ENCODE data around the gene NOB1.
A peak's percentile ranks its signal among the peaks of the same experiment; 100 is the strongest.
"Not testable (repeated sequence)": the region's sequence is repeated elsewhere in the genome, so short reads cannot be mapped to it uniquely, and the experiment has no call there.

NOB1 gene

GRCh38 chr16:69761983-69762813 lies 7.5 kb upstream of the NOB1 start, which contains the start of gene WWP2:
WWP2 (plus strand) TSS chr16:69762332; CDS start chr16:69787011, 24,679 bp downstream.
- peak; percentile 51 to 79 for DNase-seq (ENCODE audit: low read depth in 2 of 2)

GRCh38 chr16:69757375-69757774 lies 2.6 kb upstream of the NOB1 start:
- not testable (repeated sequence) for DNase-seq (ENCODE audit: low read depth in 2 of 2)

- DNase-seq (ENCODE audit: low read depth in 2 of 2) = no peak
Observed at GRCh38 chr16:69756705-69757104, 2.0 kb upstream of the NOB1 start.

GRCh38 chr16:69754143-69754468 lies 620 bp downstream of the NOB1 start:
- no peak for DNase-seq (ENCODE audit: low read depth in 2 of 2)

DNA sequence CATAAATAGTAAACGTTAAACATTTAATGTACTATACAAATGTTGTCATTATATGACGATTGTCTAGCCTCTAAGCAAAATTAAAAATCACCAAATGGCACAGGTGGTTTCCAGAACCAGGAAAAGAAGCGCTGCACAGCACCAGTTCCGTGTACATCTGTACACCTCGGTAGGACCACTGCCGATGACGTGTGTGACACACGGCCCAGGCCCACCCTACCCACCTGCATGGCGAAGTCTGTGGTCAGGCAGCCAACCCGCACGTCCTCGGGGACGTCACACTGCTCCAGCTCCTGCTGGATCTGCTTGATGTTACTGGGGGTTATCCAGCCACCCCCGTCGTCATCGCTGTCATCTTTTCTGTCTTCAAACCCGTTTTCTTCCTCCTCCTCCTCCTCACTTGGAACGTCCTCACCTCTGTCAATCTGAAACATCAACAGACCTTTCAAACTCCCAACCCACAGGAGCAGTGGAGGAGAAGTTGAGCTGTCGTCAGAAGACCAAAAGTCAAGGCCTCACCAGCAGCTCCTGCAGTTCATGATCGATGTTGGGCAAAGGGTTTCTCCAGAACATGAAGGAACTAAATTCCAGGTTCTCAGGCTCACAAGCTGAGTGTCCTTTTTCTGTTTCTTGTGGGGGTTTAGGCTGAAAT lies 5.9 kb downstream of the NOB1 start:
- no peak for DNase-seq (ENCODE audit: low read depth in 2 of 2)

DNA sequence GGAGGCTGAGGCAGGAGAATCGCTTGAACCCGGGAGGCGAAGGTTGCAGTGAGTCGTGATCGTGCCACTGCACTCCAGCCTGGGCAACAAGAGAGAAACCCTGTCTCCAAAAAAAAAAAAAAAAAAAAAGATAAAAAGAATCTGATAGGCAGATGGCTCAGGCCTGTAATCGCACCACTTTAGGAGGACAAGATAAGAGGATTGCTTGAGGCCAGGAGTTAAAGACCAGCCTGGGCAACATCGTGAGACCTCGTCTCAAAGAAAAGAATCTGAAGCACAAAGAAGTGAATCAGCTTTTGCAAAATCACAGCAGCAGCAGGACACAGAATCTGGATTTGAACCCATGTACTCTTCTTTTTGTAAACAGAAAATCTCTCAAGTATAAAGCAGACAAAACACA lies 7.6 kb downstream of the NOB1 start:
- no peak for DNase-seq (ENCODE audit: low read depth in 2 of 2)

DNA sequence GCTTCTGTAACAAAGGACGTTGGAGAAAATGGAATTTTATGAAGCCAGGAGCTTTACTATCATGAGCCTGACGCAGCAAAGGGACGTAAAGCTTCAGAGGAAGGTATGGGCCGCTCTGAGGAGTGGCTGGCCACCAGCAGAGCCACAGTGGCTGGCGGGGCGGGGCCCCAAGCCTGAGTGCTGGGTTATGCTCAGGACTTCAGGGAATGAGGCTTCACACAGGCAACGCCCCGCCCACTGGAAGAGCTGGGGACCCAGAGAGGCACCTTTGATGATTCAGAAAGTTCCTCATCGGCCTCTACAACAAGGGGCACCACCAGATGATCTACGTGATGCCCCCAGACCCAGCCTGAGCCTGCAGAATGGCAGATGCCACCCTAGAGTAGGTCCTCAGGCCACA lies 8.8 kb downstream of the NOB1 start:
- no peak for DNase-seq (ENCODE audit: low read depth in 2 of 2)

- no peak for DNase-seq (ENCODE audit: low read depth in 2 of 2)
Observed at GRCh38 chr16:69745232-69745612, 9.5 kb downstream of the NOB1 start.

DNA sequence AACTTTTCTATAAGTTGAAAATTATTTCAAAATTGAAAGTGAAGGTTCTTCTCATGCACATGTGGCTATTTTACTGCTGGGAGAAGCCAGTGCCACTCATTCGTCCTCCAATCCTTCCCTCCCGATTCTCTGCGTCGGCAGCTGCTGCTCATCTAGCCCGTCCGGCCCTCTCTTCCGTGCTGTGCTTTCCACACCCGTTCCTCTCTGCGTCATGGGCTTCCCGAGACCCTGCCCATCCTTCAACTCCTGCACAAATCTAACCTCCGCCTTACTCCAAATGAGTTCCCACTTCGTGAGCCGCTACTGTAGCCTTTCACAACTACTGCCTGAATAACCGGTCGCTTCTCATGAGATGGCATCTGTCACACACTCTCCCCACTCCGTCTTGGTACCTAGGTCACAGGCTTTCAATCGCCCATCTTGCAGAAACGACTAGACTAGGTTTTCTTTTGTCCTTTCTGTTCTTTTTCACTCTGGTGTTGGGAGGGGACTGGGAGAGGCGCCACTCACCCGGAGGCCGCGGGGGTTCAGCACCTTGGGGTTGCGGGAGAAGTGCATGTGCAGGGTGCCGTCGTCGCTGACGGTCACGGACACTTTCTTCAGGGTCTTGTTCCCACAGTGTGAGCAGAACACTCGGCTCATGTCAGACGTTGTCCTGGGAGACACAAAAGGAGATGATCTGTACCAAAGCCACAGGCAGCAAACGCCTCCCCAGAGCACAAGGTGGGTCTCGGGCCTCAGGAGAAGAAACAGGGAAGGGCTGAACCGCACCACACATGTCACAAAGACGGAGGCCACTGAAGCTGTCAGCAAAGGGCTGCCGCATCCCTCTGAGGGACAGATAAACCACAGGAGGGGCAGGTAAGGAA lies 10.1 kb downstream of the NOB1 start:
- DNase-seq (ENCODE audit: low read depth in 2 of 2) = no peak

GRCh38 chr16:69741951-69742904 lies 12.5 kb downstream of the NOB1 start:
- DNase-seq (ENCODE audit: low read depth in 2 of 2) = no peak

- no peak for DNase-seq (ENCODE audit: low read depth in 2 of 2)
Observed at GRCh38 chr16:69741519-69741918, 13.2 kb downstream of the NOB1 start.

- DNase-seq (ENCODE audit: low read depth in 2 of 2) = no peak
Observed at GRCh38 chr16:69732101-69732500, 22.6 kb downstream of the NOB1 start.

DNA sequence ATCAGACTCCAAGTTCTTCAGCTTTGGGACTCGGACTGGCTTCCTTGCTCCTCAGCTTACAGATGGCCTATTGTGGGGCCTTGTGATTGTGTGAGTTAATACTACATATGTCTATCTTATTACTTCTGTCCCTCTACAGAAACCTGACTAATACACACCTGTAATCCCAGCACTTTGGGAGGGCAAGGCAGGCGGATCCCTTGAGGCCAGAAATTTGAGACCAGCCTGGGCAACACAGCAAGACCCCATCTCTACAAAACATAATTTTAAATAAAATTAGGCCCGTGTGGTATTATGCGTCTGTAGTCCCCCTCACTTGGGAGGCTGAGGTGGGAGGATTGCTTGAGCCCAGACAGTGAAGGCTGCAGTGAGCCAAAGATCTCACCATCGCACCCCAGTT lies 23.4 kb downstream of the NOB1 start:
- DNase-seq (ENCODE audit: low read depth in 2 of 2) = not testable (repeated sequence)

GRCh38 chr16:69729030-69729429 lies 25.7 kb downstream of the NOB1 start:
- not testable (repeated sequence) for DNase-seq (ENCODE audit: low read depth in 2 of 2)

DNA sequence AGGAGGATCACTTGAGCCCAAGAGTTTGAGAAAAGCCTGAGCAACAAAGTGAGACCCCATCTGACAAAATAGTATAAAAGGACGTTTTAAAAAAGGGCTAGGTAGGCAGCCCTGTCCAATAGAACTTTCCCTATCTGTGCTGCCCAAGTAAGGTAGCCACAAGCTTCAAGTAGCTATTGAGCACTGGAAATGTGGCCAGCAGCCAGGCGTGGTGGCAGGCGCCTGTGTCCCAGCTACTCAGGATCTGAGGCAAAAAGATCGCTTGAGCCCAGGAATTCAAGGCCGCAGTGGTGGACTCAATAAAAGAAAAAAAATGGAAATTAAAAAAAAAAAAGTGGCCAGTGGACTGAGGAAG lies 26.8 kb downstream of the NOB1 start:
- DNase-seq (ENCODE audit: low read depth in 2 of 2) = no peak

GRCh38 chr16:69726313-69727060 lies 28.2 kb downstream of the NOB1 start, which contains the start of gene NQO1:
NQO1 (minus strand) TSS chr16:69726560; CDS start chr16:69726439, 121 bp downstream.
- peak; percentile 70 to 77 for DNase-seq (ENCODE audit: low read depth in 2 of 2)

GRCh38 chr16:69725480-69726312 lies 29.0 kb downstream of the NOB1 start:
- DNase-seq (ENCODE audit: low read depth in 2 of 2) = no peak

DNA sequence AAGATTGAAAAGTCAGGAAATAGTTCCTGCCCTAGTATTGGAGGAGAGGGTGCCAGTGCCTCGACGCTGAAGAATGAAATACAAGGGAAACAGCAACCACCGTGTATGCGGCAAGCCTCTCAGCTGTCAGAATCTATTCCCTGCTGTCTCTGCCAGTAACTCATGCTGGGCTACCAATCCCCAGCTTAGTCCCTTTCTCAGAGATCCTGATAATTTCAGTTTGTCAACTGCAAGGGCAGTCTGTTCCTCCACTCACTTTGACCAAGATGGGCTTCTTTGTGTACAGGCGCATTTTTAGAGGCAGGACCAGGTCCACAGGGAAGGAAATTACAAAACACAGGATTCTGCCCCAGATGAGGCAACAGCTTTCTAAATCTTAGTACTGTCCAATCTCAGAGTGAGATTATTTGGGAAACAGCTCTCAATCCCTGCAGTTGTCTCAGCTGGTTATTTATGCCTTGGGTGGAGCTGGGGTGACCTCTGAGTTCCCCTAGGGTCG lies 29.7 kb downstream of the NOB1 start:
- DNase-seq (ENCODE audit: low read depth in 2 of 2) = no peak

DNA sequence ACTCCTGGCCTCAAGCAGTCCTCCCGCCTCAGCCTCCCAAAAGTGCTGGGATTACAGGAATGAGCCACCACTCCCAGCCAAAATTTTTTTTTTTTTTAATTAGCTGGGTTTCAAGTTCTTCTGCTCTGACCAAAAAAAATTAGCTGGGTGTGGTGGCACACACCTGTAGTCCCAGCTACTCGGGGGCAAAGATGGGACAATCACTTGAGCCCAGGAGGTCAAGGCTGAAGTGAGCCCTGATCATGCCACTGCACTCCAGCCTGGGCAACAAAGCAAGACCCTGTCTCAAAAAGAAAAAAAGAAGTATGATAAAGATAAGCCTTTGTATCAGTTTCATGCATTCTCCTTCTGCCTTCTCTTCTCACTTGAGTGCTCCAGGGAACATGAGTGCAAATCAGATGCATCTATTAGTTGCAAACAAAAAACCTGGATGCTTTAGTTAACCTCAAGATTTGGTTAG lies 30.3 kb downstream of the NOB1 start:
- no peak for DNase-seq (ENCODE audit: low read depth in 2 of 2)
